Mesodermal cell (in vitro differentiated cells): ENCODE data around the gene VPS4B.
"Not testable (repeated sequence)": the region's sequence is repeated elsewhere in the genome, so short reads cannot be mapped to it uniquely, and the experiment has no call there.

Experiments
- H3K27ac ChIP-seq: 2 replicates; pipeline ENCODE4 v1.7.0; 2013; ENCODE audit warnings: mild to moderate bottlenecking, low read depth, low read length, moderate library complexity; ENCODE audit not compliant: severe bottlenecking
- H3K36me3 ChIP-seq: 2 replicates; pipeline ENCODE4 v1.7.1; 2013; ENCODE audit warnings: mild to moderate bottlenecking, low read length, moderate library complexity; ENCODE audit not compliant: control insufficient read depth, insufficient read depth
- H3K4me1 ChIP-seq: one replicate; pipeline ENCODE4 v1.7.1; 2013; ENCODE audit warnings: mild to moderate bottlenecking, low read length; ENCODE audit not compliant: insufficient read depth, control insufficient read depth, poor library complexity, severe bottlenecking
- H3K4me3 ChIP-seq: 2 replicates; pipeline ENCODE4 v1.7.0; 2013; ENCODE audit warnings: low read length, control low read depth, mild to moderate bottlenecking; ENCODE audit not compliant: insufficient read depth, poor library complexity, severe bottlenecking; ENCODE audit errors: extremely low read depth
- H3K9me3 ChIP-seq: 2 replicates; pipeline ENCODE4 v1.7.1; 2013; ENCODE audit warnings: mild to moderate bottlenecking, low read length, moderate library complexity; ENCODE audit not compliant: control insufficient read depth
- WGBS, 2 experiments: methylation state at CpG; one replicate each; pipeline ENCODE4 v1.1.5; 2013; ENCODE audit warnings: missing lambda C conversion rate in 2 of 2; ENCODE audit not compliant: insufficient coverage in 2 of 2; 5-methylcytosine and 5-hydroxymethylcytosine counted together

Gene VPS4B

GRCh38 chr18:63376538-63376937 is 45.7 kb downstream of the VPS4B start:
- no peaks in the 10 kb centered on the region for H3K4me1 ChIP-seq
- H3K36me3 ChIP-seq: no peaks in the 10 kb centered on the region
- WGBS, 2 experiments: 87 to 100% methylated on average over 1 to 2 of the region's 2 CpGs
- H3K27ac ChIP-seq: no peak overlapping the region
- no peak overlapping the region for H3K4me3 ChIP-seq
- H3K9me3 ChIP-seq: no peaks in the 10 kb centered on the region

DNA sequence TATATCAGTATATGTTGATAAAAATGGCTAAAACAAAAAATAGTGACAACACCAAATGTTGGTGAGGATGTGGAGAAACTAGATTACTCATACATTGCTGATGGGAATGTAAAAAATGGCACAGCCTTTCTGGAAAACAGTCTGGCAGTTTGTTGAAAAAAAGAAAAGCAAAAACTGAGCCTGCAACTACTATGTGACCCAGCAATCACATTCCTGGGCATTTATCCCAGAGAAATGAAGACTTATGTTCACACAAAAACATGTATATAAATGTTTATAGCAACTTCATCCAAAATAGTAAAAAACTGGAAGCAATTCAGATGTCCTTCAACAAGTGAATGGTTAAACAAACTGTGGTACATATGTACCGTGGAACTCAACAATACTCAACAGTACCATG is 47.7 kb downstream of the VPS4B start:
- 67% methylated on average over 1 of the region's 1 CpG; no CpG with 5 or more reads in 1 of the 2 experiments for WGBS, 2 experiments
- H3K4me3 ChIP-seq: no peak overlapping the region

DNA sequence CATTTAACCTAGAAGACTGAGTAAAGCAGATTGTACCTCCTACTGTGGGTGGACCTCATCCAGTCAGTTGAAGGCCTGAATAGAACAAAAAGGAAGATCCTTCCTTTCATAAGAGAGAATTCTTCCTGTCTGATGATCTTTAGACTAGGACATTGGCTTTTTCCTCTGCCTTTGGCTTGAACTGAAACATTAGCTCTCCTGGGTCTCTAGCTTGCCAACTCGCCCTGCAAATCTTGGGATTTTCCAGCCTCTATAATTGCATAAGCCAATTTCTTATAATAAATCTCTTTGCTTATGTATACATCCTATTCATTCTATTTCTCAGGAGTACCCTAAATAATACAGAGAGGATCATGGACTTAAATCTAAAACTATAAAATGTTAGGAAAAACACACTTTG is 49.1 kb downstream of the VPS4B start:
- 60% methylated on average over 1 of the region's 1 CpG; no CpG with 5 or more reads in 1 of the 2 experiments for WGBS, 2 experiments
- no peaks in the 10 kb centered on the region for H3K36me3 ChIP-seq
- peaks cover 7% of the 10 kb centered on the region for H3K9me3 ChIP-seq
- no peaks in the 10 kb centered on the region for H3K4me1 ChIP-seq
- no peak overlapping the region for H3K27ac ChIP-seq
- no peak overlapping the region for H3K4me3 ChIP-seq

More for the DNA sequence above, 47.7 kb downstream of the VPS4B start:
- H3K36me3 ChIP-seq: no peaks in the 10 kb centered on the region
- no peak overlapping the region for H3K27ac ChIP-seq
- no peaks in the 10 kb centered on the region for H3K4me1 ChIP-seq
- H3K9me3 ChIP-seq: peaks cover 1% of the 10 kb centered on the region

GRCh38 chr18:63368611-63369010 is 53.7 kb downstream of the VPS4B start:
- Histone ChIP-seq H3K4me1 (no peaks in the 10 kb centered on the region), H3K4me3 (no peak overlapping the region), H3K27ac (no peak overlapping the region), H3K36me3 (peaks cover 7% of the 10 kb centered on the region), H3K9me3 (peaks cover 7% of the 10 kb centered on the region)
- WGBS, 2 experiments: no CpG with 5 or more reads among the region's 4 CpGs

- 1% methylated on average over 56 to 65 of the region's 90 CpGs for WGBS, 2 experiments
- H3K4me1 ChIP-seq: no peaks in the 10 kb centered on the region
- H3K4me3 ChIP-seq: peak within 1 kb of the TSS; percentile 93
- peak within 1 kb of the TSS; percentile 95 for H3K27ac ChIP-seq
- H3K9me3 ChIP-seq: peaks cover 7% of the 10 kb centered on the region
- peaks cover 14% of the 10 kb centered on the region for H3K36me3 ChIP-seq
Observed at GRCh38 chr18:63367053-63367953, 55.0 kb downstream of the VPS4B start, which contains the start of gene KDSR. KDSR (minus strand) TSS chr18:63367206; CDS start chr18:63367118, 88 bp downstream.

- peak overlapping the region; percentile 93 for H3K4me3 ChIP-seq
- no peaks in the 10 kb centered on the region for H3K4me1 ChIP-seq
- H3K27ac ChIP-seq: peak overlapping the region; percentile 95
- peaks cover 7% of the 10 kb centered on the region for H3K9me3 ChIP-seq
- peaks cover 22% of the 10 kb centered on the region for H3K36me3 ChIP-seq
- 0% methylated on average over 51 to 65 of the region's 65 CpGs for WGBS, 2 experiments
Observed at GRCh38 chr18:63366213-63367052, 55.8 kb downstream of the VPS4B start.

GRCh38 chr18:63365876-63366212 is 56.4 kb downstream of the VPS4B start:
- 0% methylated on average over 7 of the region's 12 CpGs for WGBS, 2 experiments
- H3K9me3 ChIP-seq: peaks cover 7% of the 10 kb centered on the region
- H3K36me3 ChIP-seq: peaks cover 28% of the 10 kb centered on the region
- peak overlapping the region; percentile 95 for H3K27ac ChIP-seq
- H3K4me3 ChIP-seq: peak overlapping the region; percentile 93
- H3K4me1 ChIP-seq: no peaks in the 10 kb centered on the region

- no peak overlapping the region for H3K27ac ChIP-seq
Observed at GRCh38 chr18:63363951-63364350, 58.3 kb downstream of the VPS4B start.

DNA sequence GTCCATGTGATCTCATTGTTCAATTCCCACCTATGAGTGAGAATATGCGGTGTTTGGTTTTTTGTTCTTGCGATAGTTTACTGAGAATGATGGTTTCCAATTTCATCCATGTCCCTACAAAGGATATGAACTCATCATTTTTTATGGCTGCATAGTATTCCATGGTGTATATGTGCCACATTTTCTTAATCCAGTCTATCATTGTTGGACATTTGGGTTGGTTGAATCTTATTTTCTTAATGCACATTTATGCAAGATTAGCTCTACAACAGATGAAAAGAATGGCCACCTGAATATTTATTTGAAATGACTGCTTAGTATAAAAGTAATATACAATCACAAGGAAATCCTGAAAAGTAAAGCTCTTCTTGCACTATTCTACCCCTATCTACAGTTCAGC is 58.9 kb downstream of the VPS4B start:
- not testable (repeated sequence) for H3K4me1 ChIP-seq, H3K9me3 ChIP-seq, H3K4me3 ChIP-seq, H3K27ac ChIP-seq
- no CpG with 5 or more reads among the region's 2 CpGs for WGBS, 2 experiments
- peaks cover 49% of the 10 kb centered on the region for H3K36me3 ChIP-seq

More at GRCh38 chr18:63363951-63364350, 58.3 kb downstream of the VPS4B start:
- Histone ChIP-seq H3K36me3 (peaks cover 46% of the 10 kb centered on the region), H3K4me3 (no peak overlapping the region), H3K9me3 (peaks cover under 1% of the 10 kb centered on the region), H3K4me1 (no peaks in the 10 kb centered on the region)
- WGBS, 2 experiments: 86% methylated on average over 2 of the region's 2 CpGs

GRCh38 chr18:63356272-63356896 is 65.9 kb downstream of the VPS4B start:
- no peaks in the 10 kb centered on the region for H3K4me1 ChIP-seq
- peaks cover 91% of the 10 kb centered on the region for H3K36me3 ChIP-seq
- no peaks in the 10 kb centered on the region for H3K9me3 ChIP-seq
- no peak overlapping the region for H3K27ac ChIP-seq
- 80 to 100% methylated on average over 1 to 2 of the region's 7 CpGs for WGBS, 2 experiments
- H3K4me3 ChIP-seq: no peak overlapping the region
